NCI-H2196 (cell line): ENCODE results near the gene HECW1.
"Not testable (repeated sequence)": the region's sequence is repeated elsewhere in the genome, so short reads cannot be mapped to it uniquely, and the experiment has no call there.

Experiments used
- DNase-seq: peaks from one replicate; lab custom pipeline; 2025; ENCODE audit not compliant: unreplicated experiment; lab: John Stamatoyannopoulos, UW

HECW1 gene

GRCh38 chr7:43590862-43591557 is 478.6 kb downstream of the HECW1 start:
- no peak for DNase-seq

- no peak for DNase-seq
Measured at GRCh38 chr7:43591558-43592180, 479.2 kb downstream of the HECW1 start.

GRCh38 chr7:43592326-43592725 is 479.9 kb downstream of the HECW1 start:
- no peak for DNase-seq

GRCh38 chr7:43593010-43593409 is 480.6 kb downstream of the HECW1 start:
- DNase-seq, result no peak

GRCh38 chr7:43594020-43594419 is 481.6 kb downstream of the HECW1 start:
- no peak for DNase-seq

GRCh38 chr7:43596426-43596825 is 484.0 kb downstream of the HECW1 start:
- DNase-seq, result not testable (repeated sequence)

- no peak for DNase-seq
Measured at GRCh38 chr7:43600056-43600455, 487.6 kb downstream of the HECW1 start.

- DNase-seq, result no peak
Measured at GRCh38 chr7:43602256-43602655, 489.8 kb downstream of the HECW1 start.

- DNase-seq, result no peak
Measured at GRCh38 chr7:43604251-43604650, 491.8 kb downstream of the HECW1 start.

GRCh38 chr7:43609097-43609496 is 496.6 kb downstream of the HECW1 start:
- no peak for DNase-seq

- DNase-seq, result no peak
Measured at GRCh38 chr7:43612128-43612527, 499.7 kb downstream of the HECW1 start.

- no peak for DNase-seq
Measured at GRCh38 chr7:43612599-43613589, 500.4 kb downstream of the HECW1 start.
